ENCODE data around the gene MEIOSIN. TPM values are rescaled to one million over a fixed set of nuclear protein-coding genes. Genes with fewer than 3 reads are reported as not detected.
A peak's percentile ranks its signal among the peaks of the same experiment; 100 is the strongest.
"Not testable (repeated sequence)": the region's sequence is repeated elsewhere in the genome, so short reads cannot be mapped to it uniquely, and the experiment has no call there.

Gene MEIOSIN
- total and polyA plus RNA-seq, 2 of the 13 experiments (the other 11 are each of a cell fraction or from before 2014, with no cell fraction given), result not detected

GRCh38 chr19:45728683-45729082 is 4.6 kb upstream of the MEIOSIN start:
- in situ Hi-C loops (cut with HindIII; ENCODE audit: extremely low pct_ligation_motif_present, low pct_unique_long_range_greater_than_20kb), result not testable (repeated sequence)
- peaks cover 39% of the 10 kb centered on the region for H3K79me2 ChIP-seq (ENCODE audit: insufficient read depth, low read length)
- TF ChIP-seq ATF3 (CRISPR knock-in tag; IDR thresholded peaks at IDR 0.05) (peak; percentile 42; the same call in 1 of the 2 replicates), ZNF121 (CRISPR knock-in tag; IDR thresholded peaks at IDR 0.05) (peak; percentile 50; the same call in 1 of the 2 replicates), FOSL2 (CRISPR knock-in tag; IDR thresholded peaks at IDR 0.05) (peak; percentile 76), ZBTB33 (CRISPR knock-in tag; IDR thresholded peaks at IDR 0.05) (peak; percentile 82), CEBPB (IDR thresholded peaks at IDR 0.05; ENCODE audit: borderline replicate concordance, low read depth, low read length) (peak; percentile 20; the same call in 1 of the 2 replicates), ZNF770 (CRISPR knock-in tag; IDR thresholded peaks at IDR 0.05) (peak; percentile 96)

More at GRCh38 chr19:45728683-45729082, 4.6 kb upstream of the MEIOSIN start:
- CTCF ChIA-PET (ENCODE audit: low intra/inter-chr PET ratio, low total read pairs); H3K36me3 ChIP-seq (replicated peaks in 1 of 2; ENCODE audit: control insufficient read depth in 1 of 2, insufficient read depth in 2 of 2, low read length in 2 of 2); BruUV-seq (replicated peaks); H2AFZ ChIP-seq (ENCODE audit: low read length); H3K9me3 ChIP-seq (ENCODE audit: low read length); H3K4me2 ChIP-seq (ENCODE audit: low read depth, low read length); DNase-seq (ENCODE audit: low spot score); H3K27me3 ChIP-seq (ENCODE audit: control insufficient read depth in 1 of 2, insufficient read depth in 2 of 2, low read length in 2 of 2); FAIRE-seq; H3K4me3 ChIP-seq (replicated peaks in 1 of 3; ENCODE audit: insufficient read depth in 1 of 3, low read depth in 2 of 3, low read length in 3 of 3); intact Hi-C loops (cut with micrococcal nuclease; ENCODE audit: unreplicated experiment); H3K9ac ChIP-seq (ENCODE audit: insufficient read depth, low read depth, low read length); ATAC-seq; H3K27ac ChIP-seq (ENCODE audit: extremely low read length, insufficient read depth, low read length); POLR2A ChIA-PET; H4K20me1 ChIP-seq (ENCODE audit: insufficient read depth, low read length): not testable (repeated sequence)
- peaks cover 28% of the 10 kb centered on the region for H3K4me1 ChIP-seq (ENCODE audit: insufficient read depth, low read length)
- WGBS (ENCODE audit: low lambda C conversion rate), result 95% methylated on average over 18 of the region's 18 CpGs

Measured in HepG2 (cell line).